ENCODE measurements around the gene MIX23. TPM values are rescaled to one million over a fixed set of nuclear protein-coding genes. Genes with fewer than 3 reads are reported as not detected.

The MIX23 gene
- total RNA-seq, 1 donor from 2014 or later: 104 TPM

- no peak overlapping the region for H2AFZ ChIP-seq (replicated peaks)
- H3K79me2 ChIP-seq (ENCODE audit: low read depth): peaks cover 3% of the 10 kb centered on the region
- no peaks in the 10 kb centered on the region for H3K9me3 ChIP-seq (ENCODE audit: low read depth)
- no peak overlapping the region for H3K27ac ChIP-seq
- no peaks in the 10 kb centered on the region for H3K27me3 ChIP-seq
- H3K4me1 ChIP-seq: no peaks in the 10 kb centered on the region
- no peak overlapping the region for H3K9ac ChIP-seq
- no peak for DNase-seq (ENCODE audit: low spot score)
- Mint-ChIP-seq H3K4me3 (no peak overlapping the region), H3K9me3 (no peaks in the 10 kb centered on the region), H3K36me3 (peaks cover 3% of the 10 kb centered on the region), H3K4me1 (no peaks in the 10 kb centered on the region), H3K27me3 (ENCODE audit: insufficient read depth, low read depth) (no peaks in the 10 kb centered on the region), H3K27ac (no peak overlapping the region)
- H4K20me1 ChIP-seq (ENCODE audit: low read depth): no peaks in the 10 kb centered on the region
- no peaks in the 10 kb centered on the region for H3K36me3 ChIP-seq
- no peak overlapping the region for H3K4me2 ChIP-seq
- H3K4me3 ChIP-seq: no peak overlapping the region
- no peaks in the 10 kb centered on the region for H3F3A ChIP-seq (ENCODE audit: low read depth)
- TF ChIP-seq CTCF (IDR thresholded peaks at IDR 0.05) (no peak), EZH2phosphoT487 (IDR thresholded peaks at IDR 0.05) (no peak), EZH2 (IDR thresholded peaks at IDR 0.05) (no peak)
Observed at GRCh38 chr3:122407946-122408345, 24.9 kb upstream of the MIX23 start.

- H3K9me3 ChIP-seq (ENCODE audit: low read depth): no peaks in the 10 kb centered on the region
- no peaks in the 10 kb centered on the region for H3K36me3 ChIP-seq
- H2AFZ ChIP-seq (replicated peaks): no peak overlapping the region
- no peak for DNase-seq (ENCODE audit: low spot score)
- no peaks in the 10 kb centered on the region for H4K20me1 ChIP-seq (ENCODE audit: low read depth)
- no peak overlapping the region for H3K9ac ChIP-seq
- no peak overlapping the region for H3K27ac Mint-ChIP-seq
- no peak overlapping the region for H3K4me3 Mint-ChIP-seq
- TF ChIP-seq EZH2phosphoT487 (IDR thresholded peaks at IDR 0.05) (no peak), EZH2 (IDR thresholded peaks at IDR 0.05) (no peak), CTCF (IDR thresholded peaks at IDR 0.05) (no peak)
- H3K9me3 Mint-ChIP-seq: no peaks in the 10 kb centered on the region
- H3F3A ChIP-seq (ENCODE audit: low read depth): no peaks in the 10 kb centered on the region
- H3K79me2 ChIP-seq (ENCODE audit: low read depth): no peaks in the 10 kb centered on the region
- H3K27me3 ChIP-seq: no peaks in the 10 kb centered on the region
- no peaks in the 10 kb centered on the region for H3K4me1 Mint-ChIP-seq
- H3K27me3 Mint-ChIP-seq (ENCODE audit: insufficient read depth, low read depth): no peaks in the 10 kb centered on the region
- H3K4me3 ChIP-seq: no peak overlapping the region
- H3K4me2 ChIP-seq: no peak overlapping the region
- H3K4me1 ChIP-seq: no peaks in the 10 kb centered on the region
- peaks cover 3% of the 10 kb centered on the region for H3K36me3 Mint-ChIP-seq
- no peak overlapping the region for H3K27ac ChIP-seq
Observed at GRCh38 chr3:122406198-122406597, 23.2 kb upstream of the MIX23 start.

- no peak overlapping the region for H3K9ac ChIP-seq
- no peaks in the 10 kb centered on the region for H3K36me3 ChIP-seq
- H3K4me3 ChIP-seq: no peak overlapping the region
- no peaks in the 10 kb centered on the region for H3K27me3 ChIP-seq
- Mint-ChIP-seq H3K4me3 (no peak overlapping the region), H3K9me3 (no peaks in the 10 kb centered on the region), H3K27ac (no peak overlapping the region), H3K27me3 (ENCODE audit: insufficient read depth, low read depth) (no peaks in the 10 kb centered on the region), H3K4me1 (no peaks in the 10 kb centered on the region), H3K36me3 (peaks cover 2% of the 10 kb centered on the region)
- H3K4me1 ChIP-seq: no peaks in the 10 kb centered on the region
- no peaks in the 10 kb centered on the region for H3F3A ChIP-seq (ENCODE audit: low read depth)
- H4K20me1 ChIP-seq (ENCODE audit: low read depth): no peaks in the 10 kb centered on the region
- DNase-seq (ENCODE audit: low spot score): no peak
- H3K4me2 ChIP-seq: no peak overlapping the region
- no peak overlapping the region for H3K27ac ChIP-seq
- H3K79me2 ChIP-seq (ENCODE audit: low read depth): no peaks in the 10 kb centered on the region
- H3K9me3 ChIP-seq (ENCODE audit: low read depth): no peaks in the 10 kb centered on the region
- TF ChIP-seq CTCF (IDR thresholded peaks at IDR 0.05) (no peak), EZH2phosphoT487 (IDR thresholded peaks at IDR 0.05) (no peak), EZH2 (IDR thresholded peaks at IDR 0.05) (no peak)
- no peak overlapping the region for H2AFZ ChIP-seq (replicated peaks)
Observed at GRCh38 chr3:122405015-122405414, 22.0 kb upstream of the MIX23 start.
